CD4-positive, alpha-beta T cell treated with Interleukin-2 at 100 ng/mL for 4 hours (primary cell): ENCODE results near the gene GDF7.

Experiments used
- DNase-seq: peaks from one replicate; pipeline ENCODE4 v3.0.0-alpha.2; 2020; ENCODE audit warnings: low spot score

Gene GDF7

GRCh38 chr2:20661421-20662307, 5.3 kb upstream of the GDF7 start:
- peak; percentile 79 for DNase-seq

- no peak for DNase-seq
Observed at GRCh38 chr2:20662308-20662937, 4.5 kb upstream of the GDF7 start.

DNA sequence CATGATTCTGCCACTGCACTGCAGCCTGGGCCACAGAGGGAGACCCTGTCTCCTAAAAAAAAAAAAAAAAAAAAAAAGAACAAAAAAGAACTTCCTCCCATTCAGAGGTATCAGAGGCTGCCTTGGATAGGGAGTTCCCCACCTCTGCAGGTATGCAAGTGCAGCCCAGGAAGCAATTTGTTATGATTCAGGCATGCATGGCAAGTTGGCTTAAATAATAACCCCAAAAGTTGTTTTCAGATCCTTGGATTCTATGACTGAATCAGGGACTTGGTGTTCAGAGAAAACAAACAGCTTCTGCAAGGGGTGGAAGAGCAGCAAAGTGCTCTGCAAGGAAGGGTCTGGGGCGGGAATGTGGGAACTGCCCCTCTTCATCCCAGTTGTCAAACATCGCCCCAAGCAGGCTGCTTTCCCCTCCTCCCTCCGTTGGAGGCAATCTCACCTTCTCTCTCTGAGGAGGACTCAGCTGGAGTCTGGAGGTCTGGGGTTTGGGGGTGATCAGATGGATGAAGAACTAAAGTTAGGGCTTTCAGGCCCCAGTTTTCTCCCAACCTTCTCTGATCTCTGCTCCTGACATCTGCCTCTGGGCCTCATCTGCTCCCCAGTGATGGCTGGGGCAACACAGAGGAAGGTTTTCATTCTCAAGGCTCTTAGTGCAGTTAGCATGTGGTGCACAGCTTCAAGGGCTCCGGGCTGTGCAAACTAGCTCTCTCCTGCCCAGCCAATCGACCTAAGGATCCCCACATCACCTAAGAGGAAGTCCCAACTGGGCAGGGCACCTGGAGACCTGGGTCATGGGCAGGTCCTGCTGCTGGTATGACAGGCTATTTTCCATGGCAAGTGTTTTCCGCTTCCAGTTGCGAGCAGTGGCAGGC, 3.5 kb upstream of the GDF7 start:
- no peak for DNase-seq

GRCh38 chr2:20664071-20664390, 2.9 kb upstream of the GDF7 start:
- no peak for DNase-seq

DNA sequence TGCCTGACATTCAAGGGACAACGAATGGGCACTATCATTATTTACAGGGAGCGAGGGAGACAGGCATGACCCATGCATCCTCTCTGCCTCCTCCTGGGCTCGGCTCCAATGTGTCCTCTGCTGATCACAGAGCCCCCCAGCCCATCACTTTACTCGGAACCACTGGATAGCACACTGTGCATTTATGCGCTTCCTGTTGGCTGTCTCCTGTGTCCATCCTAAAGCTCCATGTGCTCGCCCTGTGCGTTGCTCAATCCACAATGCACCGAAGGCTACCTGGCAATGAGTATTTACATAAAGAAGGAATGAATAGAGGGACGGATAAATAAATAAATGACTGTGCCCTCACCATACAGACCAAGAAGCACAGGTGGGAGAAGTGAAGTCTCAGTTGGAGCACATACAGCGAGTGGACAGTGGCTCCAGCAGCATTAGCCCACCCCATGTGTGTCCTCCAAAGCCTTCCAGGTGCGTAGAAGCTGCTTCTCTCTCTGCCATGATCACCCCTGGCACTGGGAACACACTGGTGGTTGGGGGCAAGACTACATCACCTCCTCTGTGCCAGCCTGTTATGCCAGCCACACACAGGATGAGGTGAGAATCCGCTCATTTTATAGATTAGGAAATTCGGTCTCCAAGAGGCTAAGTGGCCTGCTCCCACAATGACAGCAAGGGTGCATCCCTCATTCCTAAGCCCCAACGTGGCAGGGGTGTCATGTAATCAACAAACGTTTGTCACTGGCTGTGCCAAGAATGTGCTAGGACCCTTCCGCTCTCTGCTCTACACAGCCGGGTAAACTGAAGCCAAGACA, 2.3 kb upstream of the GDF7 start:
- no peak for DNase-seq

DNA sequence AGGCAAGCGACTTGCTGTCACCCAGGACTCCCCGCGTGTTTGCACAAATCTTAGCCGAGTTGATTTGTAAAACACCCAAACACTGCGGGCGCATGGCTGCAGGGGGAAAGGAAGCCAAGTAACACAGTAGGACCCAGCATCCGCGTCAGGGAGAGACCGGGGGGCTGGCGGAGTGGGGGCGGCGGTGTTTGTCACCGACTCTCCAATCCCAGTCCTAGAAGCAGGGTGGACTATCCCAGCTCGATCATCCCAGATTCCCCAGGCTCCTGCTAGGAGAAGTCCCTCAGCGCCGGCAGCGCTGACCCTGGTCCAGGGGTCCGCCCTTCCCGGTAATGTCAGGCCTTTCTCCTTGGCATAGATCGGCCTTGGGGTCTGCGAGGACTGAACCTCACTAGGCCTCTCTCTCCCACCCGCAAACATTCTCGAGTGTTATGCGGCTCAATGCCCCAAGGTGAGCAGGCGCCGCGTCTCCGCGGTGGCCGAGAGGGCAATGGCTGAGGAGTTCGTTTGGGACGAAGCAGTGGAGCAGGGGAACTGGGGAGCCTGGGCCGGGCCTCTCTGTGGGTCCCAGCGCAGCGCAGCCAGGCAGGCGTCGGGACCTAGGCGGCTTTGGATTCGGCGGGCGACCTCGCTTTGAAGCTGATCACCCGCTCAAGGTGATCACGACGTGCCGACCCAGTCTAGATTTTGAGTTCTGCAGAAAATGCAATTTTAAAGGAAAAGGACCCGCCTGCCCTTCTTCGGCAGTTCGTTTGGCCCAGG, 1.5 kb upstream of the GDF7 start:
- DNase-seq, result no peak

DNA sequence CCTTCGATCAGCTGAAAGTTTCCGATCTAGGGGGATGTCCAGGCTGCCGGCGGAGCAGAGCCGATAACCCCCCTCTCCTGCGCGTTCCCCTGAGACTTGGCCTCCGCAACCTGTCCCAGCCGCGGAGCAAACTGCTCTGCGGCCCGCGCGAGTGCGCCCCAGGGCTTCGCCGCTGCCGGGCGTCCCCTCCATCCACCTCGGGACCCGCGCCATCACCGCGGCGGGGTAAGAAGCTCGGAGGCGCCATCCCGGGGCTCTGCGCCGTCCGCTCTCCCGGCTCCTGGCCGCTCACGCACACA, 990 bp upstream of the GDF7 start:
- DNase-seq, result no peak

DNA sequence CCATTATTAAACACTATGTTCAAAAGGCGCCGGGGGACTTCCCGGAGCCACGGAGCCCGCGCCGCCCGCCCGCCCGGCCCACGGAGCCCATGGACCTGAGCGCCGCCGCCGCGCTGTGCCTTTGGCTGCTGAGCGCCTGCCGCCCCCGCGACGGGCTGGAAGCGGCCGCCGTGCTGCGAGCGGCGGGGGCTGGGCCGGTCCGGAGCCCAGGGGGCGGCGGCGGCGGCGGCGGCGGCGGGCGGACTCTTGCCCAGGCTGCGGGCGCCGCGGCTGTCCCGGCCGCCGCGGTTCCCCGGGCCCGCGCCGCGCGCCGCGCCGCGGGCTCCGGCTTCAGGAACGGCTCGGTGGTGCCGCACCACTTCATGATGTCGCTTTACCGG, 197 bp downstream of the GDF7 start:
- DNase-seq, result no peak

DNA sequence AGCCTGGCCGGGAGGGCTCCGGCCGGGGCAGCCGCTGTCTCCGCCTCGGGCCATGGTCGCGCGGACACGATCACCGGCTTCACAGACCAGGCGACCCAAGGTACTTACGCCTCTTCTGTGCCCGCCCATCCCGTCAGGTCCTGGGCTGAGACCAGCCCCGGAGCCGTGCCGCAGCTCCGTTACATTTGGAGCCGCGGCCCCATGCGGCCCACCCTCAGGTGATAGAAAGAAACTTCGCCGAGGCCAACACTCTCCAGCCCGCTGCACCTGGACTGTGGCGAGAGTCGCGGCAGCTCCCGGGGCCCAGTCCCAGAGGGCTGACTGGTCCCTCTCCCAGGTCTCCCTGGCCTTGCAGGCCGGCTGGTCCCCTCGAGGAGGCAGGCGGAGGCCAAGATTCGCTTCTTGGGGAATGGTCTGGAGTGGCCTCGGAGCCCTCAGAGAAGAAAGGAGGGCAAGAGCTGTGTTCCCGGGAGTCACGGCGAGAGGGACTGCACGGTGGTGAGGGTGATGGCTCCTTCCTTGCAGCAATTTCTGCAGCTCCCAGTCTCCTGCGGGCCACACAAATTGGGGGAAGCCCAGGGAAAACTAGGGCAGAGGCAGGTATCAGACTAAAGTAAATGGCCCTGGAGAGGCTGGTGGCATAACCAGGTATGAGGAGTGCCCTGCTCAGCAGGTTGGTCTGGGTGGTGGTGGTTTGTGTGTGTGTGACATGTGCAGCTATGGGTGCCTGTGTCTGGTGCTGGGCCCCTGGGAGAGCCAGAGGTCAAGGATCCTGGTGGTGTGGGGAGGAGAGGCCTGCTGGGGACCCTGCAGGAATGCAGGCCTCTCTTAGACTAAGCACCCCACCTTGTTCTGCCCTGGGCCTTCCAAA, 822 bp downstream of the GDF7 start:
- no peak for DNase-seq

DNA sequence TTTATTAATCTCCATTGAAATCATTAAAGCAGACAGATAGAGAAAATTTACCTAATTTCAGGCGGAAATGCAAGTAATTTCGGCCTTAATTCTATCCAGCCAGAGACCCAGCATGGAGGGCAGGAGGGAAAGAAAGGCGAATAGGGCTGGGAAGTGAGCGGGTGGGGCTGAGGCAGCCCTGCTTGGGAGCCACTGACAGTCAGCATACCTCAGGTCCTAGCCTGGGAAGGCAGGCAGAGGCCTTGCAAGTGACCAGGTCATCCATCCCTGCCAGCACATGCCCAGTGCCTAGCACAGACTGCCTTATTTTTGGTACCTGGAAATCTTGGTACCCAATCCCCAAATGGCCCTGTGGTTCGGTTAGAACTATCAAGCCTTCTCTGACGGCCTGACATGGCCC, 1.5 kb downstream of the GDF7 start:
- DNase-seq, result no peak

DNA sequence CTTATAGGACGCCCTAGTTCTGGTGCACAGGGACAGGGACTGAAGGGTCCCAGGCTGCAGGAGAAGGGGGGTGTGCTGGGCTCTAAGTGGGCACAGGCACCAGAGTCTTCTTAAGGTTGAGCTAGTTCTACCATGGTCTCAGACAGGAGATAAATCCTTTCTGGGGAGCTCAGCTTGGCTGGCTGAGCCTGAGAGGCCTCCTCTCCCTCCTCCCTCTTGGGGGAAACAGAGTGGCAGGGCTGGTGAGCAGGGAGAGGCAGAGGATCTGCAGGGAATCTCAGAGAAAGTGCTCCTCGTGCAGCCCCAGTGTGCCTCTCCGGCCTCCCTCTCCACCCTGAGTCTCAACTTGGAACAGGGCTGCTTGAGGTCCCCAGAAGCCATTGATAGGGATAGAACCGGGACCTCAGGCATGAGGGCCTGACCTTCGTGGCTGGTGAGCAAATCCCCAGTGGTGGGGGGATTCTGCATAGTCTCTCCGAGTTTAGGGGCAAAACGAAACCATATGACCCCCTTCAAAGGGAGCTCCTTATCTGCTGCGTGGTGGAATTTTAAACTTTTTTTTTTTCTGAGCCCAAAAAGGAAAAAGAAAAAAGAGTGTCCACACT, 2.0 kb downstream of the GDF7 start:
- DNase-seq, result no peak

DNA sequence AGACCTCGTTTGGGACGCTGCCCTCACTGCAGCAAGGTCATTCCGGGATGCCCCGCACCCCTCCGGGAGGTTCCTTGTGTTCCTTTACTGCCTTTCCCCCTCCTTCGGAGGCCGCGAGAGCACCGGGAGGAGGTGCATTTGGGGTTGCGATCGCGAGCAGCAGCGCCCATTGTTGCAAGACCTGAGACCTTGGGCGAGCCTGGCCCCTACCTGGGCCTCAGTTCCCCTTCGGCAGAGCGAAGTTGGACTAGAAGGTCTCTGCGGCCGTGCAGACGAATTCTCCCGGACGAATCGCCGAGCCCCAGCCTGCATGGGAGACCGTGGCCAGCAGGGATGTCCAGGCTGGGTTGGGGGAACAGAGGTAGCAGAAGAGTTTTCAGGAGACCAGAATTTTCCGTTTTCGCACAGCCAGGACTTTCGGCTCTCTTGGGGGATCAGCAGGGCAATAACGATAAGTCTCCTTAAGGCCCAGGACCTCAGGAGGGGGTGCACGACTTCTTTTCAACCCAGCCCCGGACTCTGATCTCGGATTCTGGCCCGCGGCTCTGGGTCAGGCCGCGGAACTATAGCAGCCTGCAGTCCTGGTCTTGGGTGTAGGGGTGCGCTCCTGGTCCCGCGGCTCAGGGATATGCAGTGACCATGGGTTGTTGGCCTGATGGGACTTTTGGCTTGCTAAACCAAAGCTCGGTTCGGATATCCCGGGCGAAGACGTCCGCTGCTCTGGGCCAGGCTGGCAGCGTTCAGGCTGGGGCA, 2.8 kb downstream of the GDF7 start:
- no peak for DNase-seq

GRCh38 chr2:20670315-20671035, 3.5 kb downstream of the GDF7 start:
- no peak for DNase-seq

- DNase-seq, result no peak
Observed at GRCh38 chr2:20671036-20671735, 4.2 kb downstream of the GDF7 start.

GRCh38 chr2:20671736-20672080, 4.8 kb downstream of the GDF7 start:
- DNase-seq, result no peak

DNA sequence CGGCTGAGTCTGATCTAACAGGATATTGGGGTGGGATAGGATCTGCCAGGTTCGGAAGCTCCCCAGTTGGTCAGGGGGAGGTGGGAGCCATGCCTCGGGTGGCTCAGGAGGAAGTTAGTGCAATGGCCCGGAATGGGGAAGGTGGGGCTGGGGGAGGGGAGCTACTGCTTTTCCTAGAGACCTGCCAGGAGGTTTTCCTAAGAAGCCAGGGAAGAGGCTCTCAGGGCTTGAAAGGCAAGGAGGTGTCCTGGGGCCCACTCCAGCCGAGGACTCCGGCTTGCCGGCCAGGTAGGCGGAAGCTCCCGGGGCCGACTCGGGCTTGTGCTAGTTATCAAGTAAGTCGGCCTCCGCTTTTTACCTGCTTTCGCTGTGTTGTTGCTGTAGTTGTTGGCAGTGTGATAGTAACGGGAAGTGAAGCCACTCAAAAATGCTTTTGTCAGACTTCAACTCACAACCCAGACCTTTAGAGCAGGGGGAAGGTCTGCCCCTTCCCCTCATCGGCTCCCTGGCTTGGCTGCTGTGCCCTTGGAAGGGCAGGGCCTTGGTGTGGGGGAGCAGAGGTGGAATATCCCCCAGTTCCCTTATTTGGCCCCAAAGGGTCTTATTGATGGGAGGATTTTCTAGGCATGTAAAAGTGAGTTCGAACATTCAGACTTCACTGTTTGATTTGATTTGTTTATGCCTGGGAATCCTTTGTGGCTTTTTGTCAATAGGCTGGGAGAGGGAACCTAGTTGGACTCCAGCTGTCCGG, 5.4 kb downstream of the GDF7 start:
- DNase-seq, result no peak

DNA sequence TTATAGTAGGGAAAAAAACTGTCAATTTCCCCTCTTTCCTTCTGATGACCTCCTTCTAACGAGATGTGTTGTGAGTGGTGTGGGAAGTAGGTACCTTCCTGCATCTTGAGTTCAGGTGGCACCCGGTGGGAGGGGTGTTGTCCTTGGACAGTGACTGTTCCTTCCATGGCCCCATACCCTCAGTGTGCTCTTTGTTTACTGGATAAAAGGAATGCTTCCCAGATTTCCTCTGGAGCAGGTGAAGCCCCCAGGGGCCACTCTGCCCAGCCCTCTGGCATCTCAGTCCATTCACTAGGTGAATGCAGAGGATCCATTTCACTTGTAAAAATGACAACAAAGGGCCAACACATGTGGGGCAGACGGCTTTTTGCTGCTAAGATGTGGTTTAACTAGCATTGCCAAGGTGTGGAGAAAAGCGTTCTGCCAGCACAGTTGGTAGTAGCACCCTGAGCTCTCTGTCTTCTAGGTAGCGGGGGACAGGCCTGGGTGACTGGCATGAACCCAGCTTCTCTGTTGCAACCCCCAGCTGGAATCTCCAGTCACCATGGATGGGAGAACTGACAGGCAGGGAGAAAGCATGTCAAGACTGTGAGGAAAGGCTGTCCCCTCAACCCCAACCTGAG, 6.9 kb downstream of the GDF7 start:
- DNase-seq, result no peak
